ENCODE data around the gene JCHAIN. TPM values are rescaled to one million over a fixed set of nuclear protein-coding genes. Genes with fewer than 3 reads are reported as not detected.

The JCHAIN gene
- total and polyA plus RNA-seq, 9 of the 15 experiments (the other 6 are each of a cell fraction or from before 2014, with no cell fraction given) = 0.04 to 0.68 (median 0.26) TPM; not detected in 5

DNA sequence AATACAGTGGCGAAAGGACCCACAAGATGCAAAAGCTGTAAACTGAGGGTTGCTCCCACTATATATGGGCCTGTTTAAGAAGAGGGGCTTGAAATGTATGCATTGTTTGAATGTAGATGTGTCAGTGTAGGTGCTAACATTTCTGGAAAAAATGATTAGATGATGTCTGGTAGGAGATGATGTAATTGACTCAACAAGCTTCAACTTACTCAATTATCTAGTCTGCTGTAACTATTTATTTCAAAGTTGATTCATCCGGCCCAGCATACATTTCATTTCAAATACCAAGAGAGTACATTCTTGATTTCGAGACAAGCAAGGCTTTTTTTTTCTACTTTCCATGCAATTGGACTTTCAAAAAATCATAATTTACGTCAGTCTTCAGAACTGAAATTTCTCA is 47.0 kb downstream of the JCHAIN start:
- BruUV-seq (replicated peaks) = no TSS peak
- Histone ChIP-seq H4K20me1 (replicated peaks; ENCODE audit: control insufficient read depth, insufficient read depth, low read length) (no peaks in the 10 kb centered on the region), H2AFZ (ENCODE audit: low read depth, low read length) (no peak overlapping the region), H3K4me1 (replicated peaks in 1 of 2; ENCODE audit: control insufficient read depth in 2 of 2, insufficient read depth in 2 of 2, low read length in 2 of 2) (no peaks in the 10 kb centered on the region), H3K27me3 (ENCODE audit: control insufficient read depth in 2 of 2, insufficient read depth in 2 of 2, low read length in 2 of 2) (no peaks in the 10 kb centered on the region; a peak in 1 of 5 replicates), H3K4me3 (no peak overlapping the region), H3K79me2 (ENCODE audit: control insufficient read depth, insufficient read depth, low read length) (no peaks in the 10 kb centered on the region), H3K27ac (ENCODE audit: extremely low read depth, low read depth, low read length) (no peak overlapping the region), H3K9me1 (ENCODE audit: control insufficient read depth, insufficient read depth, low read length) (no peaks in the 10 kb centered on the region), H3K9ac (ENCODE audit: insufficient read depth in 1 of 2, low read depth in 2 of 2, low read length in 2 of 2) (no peak overlapping the region), H3K9me3 (replicated peaks; ENCODE audit: control insufficient read depth, insufficient read depth, low read depth, low read length) (no peaks in the 10 kb centered on the region), H3K36me3 (ENCODE audit: control insufficient read depth, insufficient read depth, low read length) (no peaks in the 10 kb centered on the region), H3K4me2 (ENCODE audit: insufficient read depth, low read length) (no peak overlapping the region)
- DNase-seq (ENCODE audit: extremely low read depth in 1 of 4, low spot score in 3 of 4) = no peak
- CTCF ChIA-PET (ENCODE audit: low intra/inter-chr PET ratio) = no interaction called here
- intact Hi-C loops (cut with micrococcal nuclease) (no loop called here), in situ Hi-C loops (cut with MboI) (loop anchor here (25.0 kb wide), 1 partner anchor 1093 kb away; no protein-coding TSS in a partner anchor)
- ATAC-seq = no peak
- no peak for FAIRE-seq
- TF ChIP-seq, protein P1, sequence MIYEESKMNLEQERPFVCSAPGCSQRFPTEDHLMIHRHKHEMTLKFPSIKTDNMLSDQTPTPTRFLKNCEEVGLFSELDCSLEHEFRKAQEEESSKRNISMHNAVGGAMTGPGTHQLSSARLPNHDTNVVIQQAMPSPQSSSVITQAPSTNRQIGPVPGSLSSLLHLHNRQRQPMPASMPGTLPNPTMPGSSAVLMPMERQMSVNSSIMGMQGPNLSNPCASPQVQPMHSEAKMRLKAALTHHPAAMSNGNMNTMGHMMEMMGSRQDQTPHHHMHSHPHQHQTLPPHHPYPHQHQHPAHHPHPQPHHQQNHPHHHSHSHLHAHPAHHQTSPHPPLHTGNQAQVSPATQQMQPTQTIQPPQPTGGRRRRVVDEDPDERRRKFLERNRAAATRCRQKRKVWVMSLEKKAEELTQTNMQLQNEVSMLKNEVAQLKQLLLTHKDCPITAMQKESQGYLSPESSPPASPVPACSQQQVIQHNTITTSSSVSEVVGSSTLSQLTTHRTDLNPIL (CRISPR knock-in tag; IDR thresholded peaks at IDR 0.05) = no peak
- TF ChIP-seq WHSC1 (IDR thresholded peaks at IDR 0.05; ENCODE audit: low read length) (no peak), BRCA1 (IDR thresholded peaks at IDR 0.05) (no peak), BRCA1 (CRISPR knock-in tag; IDR thresholded peaks at IDR 0.05) (no peak), HDAC2 (IDR thresholded peaks at IDR 0.05) (no peak), ZNF551 (CRISPR knock-in tag; IDR thresholded peaks at IDR 0.05) (no peak)
- WGBS (ENCODE audit: insufficient coverage, low coverage, missing lambda C conversion rate) = 51% methylated on average over 4 of the region's 4 CpGs
- POLR2A ChIA-PET = no interaction called here
